RWPE2 (cell line): ENCODE results near the gene SERPINB2.
"Not testable (repeated sequence)": the region's sequence is repeated elsewhere in the genome, so short reads cannot be mapped to it uniquely, and the experiment has no call there.

Experiments used
- ATAC-seq: fragments of 200-7000 bp; cut with Tn5 transposase; 3 replicates; pipeline ENCODE4 v1.9.1; 2021; ENCODE audit warnings: low read depth
- DNase-seq: peaks from one replicate; pipeline ENCODE4 v3.0.0-alpha.2; 2020; ENCODE audit warnings: low spot score
- H3K27ac ChIP-seq: fragments of 450-650 bp; 2 replicates; pipeline ENCODE4 v1.5.1; 2017; ENCODE audit warnings: mild to moderate bottlenecking; ENCODE audit not compliant: poor library complexity, severe bottlenecking
- H3K27me3 ChIP-seq: fragments of 250-450 bp; sonication (Bioruptor Pico); 2 replicates; pipeline ENCODE4 v1.5.1; 2021; ENCODE audit warnings: mild to moderate bottlenecking, moderate library complexity; ENCODE audit not compliant: insufficient read depth, poor library complexity, severe bottlenecking
- H3K36me3 ChIP-seq: fragments of 250-450 bp; sonication (Bioruptor Pico); 2 replicates; pipeline ENCODE4 v1.5.1; 2020; ENCODE audit warnings: low read depth, mild to moderate bottlenecking, moderate library complexity
- H3K4me1 ChIP-seq: fragments of 250-450 bp; sonication (Bioruptor Pico); 2 replicates; pipeline ENCODE4 v1.5.1; 2021; ENCODE audit warnings: mild to moderate bottlenecking, moderate library complexity; ENCODE audit not compliant: insufficient read depth, poor library complexity, severe bottlenecking
- H3K4me3 ChIP-seq: fragments of 250-450 bp; sonication (Bioruptor Pico); 2 replicates; pipeline ENCODE4 v1.5.1; 2021; ENCODE audit warnings: mild to moderate bottlenecking, moderate library complexity; ENCODE audit not compliant: severe bottlenecking
- H3K9me3 ChIP-seq: fragments of 250-450 bp; sonication (Bioruptor Pico); 2 replicates; pipeline ENCODE4 v1.5.1; 2021; ENCODE audit warnings: mild to moderate bottlenecking, moderate library complexity; ENCODE audit not compliant: severe bottlenecking
- TF ChIP-seq, protein P1 (sequence below): fragments of 450-650 bp; IDR thresholded peaks from one replicate; pipeline ENCODE4 v1.5.1; 2017; ENCODE audit warnings: mild to moderate bottlenecking, moderate library complexity; ENCODE audit not compliant: poor library complexity, severe bottlenecking

Gene SERPINB2

DNA sequence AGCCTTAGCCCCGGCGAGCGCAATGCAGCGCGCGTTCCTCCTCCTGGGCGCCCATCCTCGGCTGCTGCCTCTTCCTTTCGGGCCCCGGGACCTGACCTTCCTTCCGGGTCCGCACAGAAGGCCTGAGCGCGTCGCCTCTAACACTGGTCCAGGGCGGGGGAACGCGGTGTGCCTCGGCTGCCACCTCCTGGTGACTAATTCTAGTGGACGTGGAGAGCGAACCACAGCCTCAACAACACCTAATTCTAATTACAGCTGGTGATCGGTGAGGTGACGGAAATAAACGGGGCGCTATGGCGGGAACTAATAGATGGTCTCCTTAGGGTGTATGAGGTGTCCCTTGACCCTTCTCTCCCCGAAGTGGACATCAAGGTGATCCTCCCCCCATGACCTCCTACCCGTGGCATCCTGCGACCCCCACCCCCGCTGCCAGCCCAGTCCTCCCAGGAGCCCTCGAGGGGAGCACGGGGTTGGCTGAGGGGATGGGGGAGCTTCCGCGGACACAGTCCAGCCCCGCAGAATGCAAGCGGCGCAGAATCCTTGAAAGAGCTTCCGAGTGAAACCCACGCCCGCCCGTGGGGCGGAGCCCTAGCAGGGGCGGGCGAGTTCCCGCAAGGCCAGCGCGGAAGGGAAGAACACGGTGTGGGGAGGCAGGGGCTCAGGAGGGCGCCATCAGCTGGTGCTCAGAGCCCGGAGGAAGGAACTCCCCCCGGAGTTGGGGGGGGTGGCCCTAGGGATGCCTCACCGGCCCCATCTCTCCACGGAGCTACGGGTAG lies 48.8 kb downstream of the SERPINB2 start:
- peak; percentile 99 for ATAC-seq
- TF ChIP-seq, protein P1, sequence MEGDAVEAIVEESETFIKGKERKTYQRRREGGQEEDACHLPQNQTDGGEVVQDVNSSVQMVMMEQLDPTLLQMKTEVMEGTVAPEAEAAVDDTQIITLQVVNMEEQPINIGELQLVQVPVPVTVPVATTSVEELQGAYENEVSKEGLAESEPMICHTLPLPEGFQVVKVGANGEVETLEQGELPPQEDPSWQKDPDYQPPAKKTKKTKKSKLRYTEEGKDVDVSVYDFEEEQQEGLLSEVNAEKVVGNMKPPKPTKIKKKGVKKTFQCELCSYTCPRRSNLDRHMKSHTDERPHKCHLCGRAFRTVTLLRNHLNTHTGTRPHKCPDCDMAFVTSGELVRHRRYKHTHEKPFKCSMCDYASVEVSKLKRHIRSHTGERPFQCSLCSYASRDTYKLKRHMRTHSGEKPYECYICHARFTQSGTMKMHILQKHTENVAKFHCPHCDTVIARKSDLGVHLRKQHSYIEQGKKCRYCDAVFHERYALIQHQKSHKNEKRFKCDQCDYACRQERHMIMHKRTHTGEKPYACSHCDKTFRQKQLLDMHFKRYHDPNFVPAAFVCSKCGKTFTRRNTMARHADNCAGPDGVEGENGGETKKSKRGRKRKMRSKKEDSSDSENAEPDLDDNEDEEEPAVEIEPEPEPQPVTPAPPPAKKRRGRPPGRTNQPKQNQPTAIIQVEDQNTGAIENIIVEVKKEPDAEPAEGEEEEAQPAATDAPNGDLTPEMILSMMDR: peak; percentile 96
- H3K4me3 ChIP-seq: peak overlapping the region; percentile 39
- no peaks in the 10 kb centered on the region for H3K4me1 ChIP-seq
- no peaks in the 10 kb centered on the region for H3K36me3 ChIP-seq
- no peaks in the 10 kb centered on the region for H3K9me3 ChIP-seq
- DNase-seq: peak; percentile 75
- H3K27me3 ChIP-seq: no peaks in the 10 kb centered on the region
- no peak overlapping the region for H3K27ac ChIP-seq

DNA sequence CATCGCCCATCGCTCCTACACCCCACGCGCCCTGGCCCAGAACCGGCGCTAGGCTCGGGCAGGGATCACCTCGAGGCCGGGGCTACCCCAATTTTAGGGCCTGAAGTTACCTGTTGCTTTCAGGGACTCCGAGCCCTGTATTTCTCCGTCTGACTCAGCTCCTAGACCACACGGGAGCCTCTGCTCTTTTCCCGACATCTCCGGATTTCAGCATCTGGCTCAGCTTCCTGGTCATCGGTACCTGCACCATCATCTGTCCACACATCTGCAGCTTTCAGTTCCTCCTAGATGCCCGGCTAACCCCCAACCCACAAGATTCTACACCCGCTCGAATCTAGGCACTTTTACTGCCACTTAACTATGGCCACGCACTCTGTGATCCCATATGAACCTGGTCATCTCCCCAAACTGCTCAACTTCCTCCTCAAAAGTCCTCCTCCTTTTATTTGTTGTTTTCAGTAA lies 49.5 kb downstream of the SERPINB2 start:
- Histone ChIP-seq H3K4me3 (peak overlapping the region; percentile 39), H3K27ac (no peak overlapping the region), H3K27me3 (no peaks in the 10 kb centered on the region), H3K9me3 (no peaks in the 10 kb centered on the region), H3K4me1 (no peaks in the 10 kb centered on the region), H3K36me3 (no peaks in the 10 kb centered on the region)
- no peak for ATAC-seq
- TF ChIP-seq, protein P1: no peak
- DNase-seq: no peak

DNA sequence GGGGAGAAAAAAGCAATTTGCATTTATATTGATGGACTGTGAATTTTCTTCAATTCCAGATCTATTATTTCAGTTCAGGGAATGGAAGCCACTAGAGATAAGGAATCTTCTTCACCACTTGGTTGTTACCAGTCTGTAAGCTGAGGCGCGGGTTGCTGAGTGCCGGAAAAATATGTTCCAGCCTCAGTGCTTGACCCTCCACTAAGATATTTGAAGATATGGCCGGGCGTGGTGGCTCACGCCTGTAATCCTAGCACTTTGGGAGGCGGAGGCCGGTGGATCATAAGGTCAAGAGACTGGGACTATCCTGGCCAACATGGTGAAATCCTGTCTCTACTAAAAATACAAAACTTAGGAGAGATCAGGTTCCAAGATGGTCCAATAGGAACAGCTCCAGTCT lies 52.5 kb downstream of the SERPINB2 start:
- no peaks in the 10 kb centered on the region for H3K36me3 ChIP-seq
- no peak for ATAC-seq
- H3K27me3 ChIP-seq: no peaks in the 10 kb centered on the region
- H3K9me3 ChIP-seq: no peaks in the 10 kb centered on the region
- no peak for DNase-seq
- TF ChIP-seq, protein P1: no peak
- H3K4me3 ChIP-seq: no peak overlapping the region
- no peaks in the 10 kb centered on the region for H3K4me1 ChIP-seq
- H3K27ac ChIP-seq: no peak overlapping the region

DNA sequence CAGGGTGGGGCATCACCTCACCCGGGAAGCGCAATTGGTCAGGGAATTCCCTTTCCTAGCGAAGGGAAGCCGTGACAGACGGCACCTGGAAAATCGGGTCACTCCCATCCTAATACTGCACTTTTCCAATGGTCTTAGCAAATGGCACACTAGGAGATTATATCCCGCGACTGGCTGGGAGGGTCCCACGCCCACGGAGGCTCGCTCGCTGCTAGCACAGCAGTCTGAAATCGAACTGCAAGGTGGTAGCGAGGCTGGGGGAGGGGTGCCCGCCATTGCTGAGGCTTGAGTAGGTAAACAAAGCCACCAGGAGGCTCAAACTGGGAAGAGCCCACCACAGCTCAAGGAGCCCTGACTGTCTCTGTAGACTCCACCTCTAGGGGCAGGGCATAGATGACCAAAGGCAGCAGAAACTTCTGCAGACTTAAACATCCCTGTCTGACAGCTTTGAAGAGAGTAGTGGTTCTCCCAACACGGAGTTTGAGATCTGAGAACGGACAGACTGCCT lies 53.1 kb downstream of the SERPINB2 start:
- not testable (repeated sequence) for H3K4me1 ChIP-seq, ATAC-seq, H3K27me3 ChIP-seq, H3K27ac ChIP-seq, DNase-seq, H3K4me3 ChIP-seq, H3K36me3 ChIP-seq, H3K9me3 ChIP-seq

DNA sequence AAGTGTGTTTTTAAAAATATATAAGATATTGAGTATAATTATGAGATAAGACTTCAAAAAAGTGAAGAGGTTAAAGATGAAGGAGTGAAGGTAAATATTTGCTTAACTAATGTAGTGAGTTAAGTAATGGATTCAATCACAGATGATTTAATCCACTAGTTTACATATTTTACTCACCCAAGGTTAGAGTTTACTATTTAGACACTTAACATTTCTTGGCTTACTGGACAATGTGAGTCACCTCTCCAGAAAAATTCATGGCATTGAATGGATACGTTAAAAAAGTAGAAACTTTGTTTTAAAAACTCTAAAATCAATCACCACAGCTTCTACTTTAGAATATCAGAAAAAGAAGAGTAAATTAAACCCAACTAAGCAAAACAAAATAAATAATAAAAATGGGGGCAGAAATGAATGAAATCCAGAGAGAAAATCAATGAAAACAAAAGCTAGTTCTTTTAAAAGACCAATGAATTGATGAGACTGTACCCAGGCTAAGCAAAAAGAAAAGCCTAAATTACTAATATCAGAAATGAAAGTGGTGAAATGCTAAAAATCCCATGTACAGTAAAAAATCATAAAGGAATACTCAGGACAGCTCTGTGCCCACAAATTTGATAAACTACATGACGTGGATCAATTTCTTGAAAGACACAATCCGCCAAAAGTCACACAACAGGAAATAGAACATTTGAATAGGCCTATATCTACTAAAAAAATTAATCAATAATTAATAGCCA lies 59.7 kb downstream of the SERPINB2 start:
- no peak for DNase-seq
- Histone ChIP-seq H3K4me1 (peaks cover 3% of the 10 kb centered on the region), H3K4me3 (no peak overlapping the region), H3K27me3 (no peaks in the 10 kb centered on the region), H3K36me3 (no peaks in the 10 kb centered on the region), H3K9me3 (no peaks in the 10 kb centered on the region), H3K27ac (no peak overlapping the region)
- no peak for ATAC-seq
- TF ChIP-seq, protein P1: no peak
